Measurements from ENCODE around the gene ZNF646.

DNA sequence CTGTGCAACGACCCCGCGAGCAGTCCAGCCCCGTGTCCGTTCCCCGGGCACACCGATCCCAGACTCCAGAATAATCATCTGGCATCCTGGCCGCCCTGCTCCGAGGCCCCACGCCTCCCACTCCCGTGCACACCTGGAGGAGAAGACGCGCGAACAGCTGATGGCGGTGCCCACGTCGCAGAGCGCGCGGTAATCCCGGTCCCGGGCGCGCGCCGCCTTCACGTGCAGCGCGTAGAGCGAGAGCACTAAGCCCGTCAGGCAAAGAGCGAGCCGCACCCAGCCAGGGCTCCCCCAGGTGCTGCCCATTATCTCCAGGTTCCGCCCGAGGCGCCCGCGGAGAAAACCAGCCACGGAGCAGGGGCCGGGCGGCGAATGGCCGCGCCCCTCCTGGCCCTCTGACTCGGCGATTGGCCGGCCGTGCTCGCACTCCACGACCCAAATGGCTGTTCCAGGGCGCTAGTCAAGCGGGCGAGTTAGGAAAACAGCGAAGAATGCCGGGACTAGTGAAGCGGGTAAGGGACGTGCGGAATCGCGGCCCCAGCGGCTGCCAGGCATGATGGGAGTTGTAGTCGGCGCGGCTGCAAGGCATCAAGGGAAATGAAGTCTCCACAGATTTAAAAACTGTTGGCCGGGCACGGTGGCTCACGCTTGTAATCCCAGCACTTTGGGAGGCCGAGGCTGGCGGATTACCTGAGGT lies 20.4 kb downstream of the ZNF646 start, which contains the start of gene VKORC1:
- TF ChIP-seq CTCF (IDR thresholded peaks at IDR 0.05; ENCODE audit: insufficient read depth, low read length) (no peak), POLR2AphosphoS5 (IDR thresholded peaks at IDR 0.05; ENCODE audit: low read depth) (no peak)
